ENCODE results near the gene CDKN1A.

CDKN1A gene

DNA sequence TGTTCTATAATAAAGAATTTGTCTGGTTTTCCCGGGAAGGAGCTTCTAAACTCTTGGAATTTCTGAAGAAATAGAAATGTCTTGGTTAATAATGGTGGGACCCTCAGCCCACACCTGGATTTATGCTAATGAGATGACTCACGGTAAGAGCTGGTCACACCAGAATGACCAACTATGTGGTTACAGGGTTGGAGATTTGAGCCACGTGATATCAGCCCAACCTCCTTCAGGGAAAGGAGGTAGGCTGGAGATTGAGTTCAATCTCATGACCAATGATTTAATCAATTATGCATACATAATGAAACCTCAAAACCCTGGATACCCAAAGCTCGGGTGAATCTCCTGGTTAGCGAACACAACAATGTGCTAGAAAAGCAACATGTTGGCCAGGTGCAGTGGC, 22.1 kb upstream of the CDKN1A start:
- DNase-seq = no peak

DNA sequence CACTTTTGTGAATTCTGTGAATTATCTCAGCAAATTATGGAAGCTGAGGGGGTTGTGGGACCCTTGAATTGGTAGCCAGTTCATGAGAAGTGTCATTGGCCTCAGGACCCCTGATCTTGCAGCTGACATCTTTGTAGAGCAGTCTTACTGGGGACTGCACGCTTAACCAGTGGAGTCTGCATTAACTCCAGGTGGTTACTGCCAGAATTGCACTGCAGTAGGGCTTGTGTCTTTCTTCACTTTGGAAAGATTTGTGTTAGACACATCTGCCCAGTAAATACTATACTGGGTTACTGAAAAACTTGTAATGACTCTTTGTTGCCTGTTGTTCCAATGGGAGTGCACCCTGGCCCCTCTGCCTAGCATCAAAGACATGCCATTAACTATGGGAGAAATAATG, 21.2 kb upstream of the CDKN1A start:
- no peak for DNase-seq

DNA sequence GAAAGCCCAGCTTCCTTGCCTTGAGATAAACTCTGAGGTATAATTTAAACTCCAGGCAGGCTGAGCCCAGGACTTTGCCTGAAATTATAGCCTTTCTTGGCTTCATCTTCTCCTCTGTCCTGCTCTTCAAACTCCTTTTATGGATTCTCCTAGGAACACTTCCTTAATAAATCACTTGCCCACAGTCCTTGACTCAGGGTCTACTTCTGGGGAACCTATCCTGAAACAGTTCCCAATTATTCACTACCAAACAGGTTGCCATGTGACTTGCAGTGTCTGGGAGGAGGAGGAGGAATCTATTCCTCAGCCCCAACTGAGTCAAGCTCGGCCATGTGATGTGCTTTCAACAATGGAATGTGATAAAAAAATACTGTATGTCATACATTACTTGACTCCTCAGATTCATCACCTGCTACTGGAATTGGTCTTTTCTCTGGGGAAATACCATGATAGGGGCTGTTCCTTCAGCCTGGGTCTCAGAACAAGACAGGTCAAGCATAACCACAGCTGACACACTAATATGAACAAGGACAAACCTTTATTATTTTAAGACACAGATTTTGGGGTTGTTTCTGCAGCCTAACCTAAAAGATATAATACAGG, 20.5 kb upstream of the CDKN1A start:
- DNase-seq = no peak

DNA sequence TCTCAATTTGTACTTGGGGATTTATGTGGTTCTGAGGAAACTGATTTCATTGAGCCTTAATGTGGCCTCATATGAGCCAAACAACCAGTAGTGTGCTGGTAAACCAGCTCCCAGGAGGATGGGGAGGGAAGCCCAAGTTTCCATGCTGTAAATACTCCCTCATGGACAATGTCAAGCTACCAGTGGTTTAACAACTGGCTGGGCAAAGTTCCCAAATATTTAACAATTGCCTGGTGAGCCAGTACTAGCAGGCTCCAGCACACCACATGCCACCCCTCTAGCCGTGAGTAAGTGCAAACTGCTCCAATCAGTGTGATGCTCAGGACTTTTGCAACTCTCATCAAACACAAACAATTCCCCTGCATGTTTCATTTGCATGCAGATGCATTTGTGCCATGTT, 19.2 kb upstream of the CDKN1A start:
- DNase-seq = no peak

DNA sequence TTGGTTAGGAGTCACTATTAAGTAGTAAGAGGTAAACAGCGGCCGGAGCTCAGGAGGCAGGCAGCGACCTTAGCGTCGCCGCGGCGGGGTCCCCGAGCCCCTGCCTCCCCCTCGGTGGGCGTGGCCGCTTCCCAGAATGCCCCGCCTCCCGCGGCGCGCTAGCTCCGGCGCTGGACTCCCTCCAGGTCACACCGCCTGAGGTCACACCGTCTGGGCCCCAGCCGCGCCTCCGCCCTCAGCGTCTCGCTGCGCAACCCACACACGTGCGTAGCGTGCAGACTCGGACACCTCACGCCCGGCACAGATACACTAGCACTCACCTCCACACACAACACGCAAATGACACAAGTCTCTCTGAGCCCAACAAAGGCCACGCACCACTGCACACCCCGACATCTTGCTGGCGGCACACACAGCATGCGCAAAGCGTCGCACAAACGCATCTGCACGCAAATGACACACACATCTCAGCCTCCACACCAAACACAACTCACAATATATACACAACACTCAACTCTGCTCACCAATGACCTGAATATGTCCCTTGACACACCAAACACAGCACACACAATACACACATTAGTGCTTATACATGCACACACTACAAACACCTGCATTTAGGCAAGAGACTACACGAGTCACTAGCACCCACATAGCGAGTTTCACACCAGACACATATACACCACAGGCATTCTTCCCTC, 17.6 kb upstream of the CDKN1A start:
- DNase-seq = no peak

DNA sequence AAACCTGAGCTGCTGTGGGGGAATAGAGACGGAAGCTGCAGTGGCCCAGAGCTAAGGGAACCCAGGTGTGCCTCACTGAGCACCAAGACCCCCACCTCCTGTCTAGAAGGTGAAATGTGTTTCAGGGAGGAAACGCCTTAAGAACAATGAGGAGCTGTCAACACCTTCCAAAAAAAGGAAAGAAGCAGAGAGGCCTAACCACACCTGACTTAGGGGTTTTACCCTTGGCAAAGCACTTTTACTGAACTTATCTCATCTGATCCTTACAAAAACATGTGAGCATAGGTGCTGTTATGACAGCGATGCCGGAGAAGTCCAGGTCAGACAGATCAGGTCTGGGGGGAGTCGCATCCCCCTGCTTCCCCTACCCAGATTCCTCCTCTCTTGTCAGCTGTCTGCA, 16.1 kb upstream of the CDKN1A start:
- DNase-seq = no peak

DNA sequence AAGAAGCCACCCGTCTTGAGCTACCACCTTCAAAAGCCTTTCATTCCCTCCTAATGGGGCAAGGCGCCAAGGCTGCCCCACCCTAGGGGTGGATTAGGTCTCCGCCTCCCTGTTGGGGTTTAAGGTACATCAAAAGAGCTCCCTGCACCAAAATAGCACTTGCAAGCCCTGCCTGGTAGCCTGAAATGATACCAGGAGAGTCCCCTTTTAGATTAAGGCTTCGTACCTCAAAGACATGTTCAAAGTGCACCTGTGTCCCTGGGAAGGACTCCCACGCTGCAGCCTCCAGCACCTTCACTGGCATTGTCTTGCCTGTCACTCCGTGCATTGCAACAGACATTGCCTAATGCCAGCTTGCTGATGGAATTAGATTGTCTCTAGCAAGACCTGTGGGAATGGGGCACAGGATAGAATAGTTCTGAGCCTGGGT, 15.7 kb upstream of the CDKN1A start:
- DNase-seq = no peak

DNA sequence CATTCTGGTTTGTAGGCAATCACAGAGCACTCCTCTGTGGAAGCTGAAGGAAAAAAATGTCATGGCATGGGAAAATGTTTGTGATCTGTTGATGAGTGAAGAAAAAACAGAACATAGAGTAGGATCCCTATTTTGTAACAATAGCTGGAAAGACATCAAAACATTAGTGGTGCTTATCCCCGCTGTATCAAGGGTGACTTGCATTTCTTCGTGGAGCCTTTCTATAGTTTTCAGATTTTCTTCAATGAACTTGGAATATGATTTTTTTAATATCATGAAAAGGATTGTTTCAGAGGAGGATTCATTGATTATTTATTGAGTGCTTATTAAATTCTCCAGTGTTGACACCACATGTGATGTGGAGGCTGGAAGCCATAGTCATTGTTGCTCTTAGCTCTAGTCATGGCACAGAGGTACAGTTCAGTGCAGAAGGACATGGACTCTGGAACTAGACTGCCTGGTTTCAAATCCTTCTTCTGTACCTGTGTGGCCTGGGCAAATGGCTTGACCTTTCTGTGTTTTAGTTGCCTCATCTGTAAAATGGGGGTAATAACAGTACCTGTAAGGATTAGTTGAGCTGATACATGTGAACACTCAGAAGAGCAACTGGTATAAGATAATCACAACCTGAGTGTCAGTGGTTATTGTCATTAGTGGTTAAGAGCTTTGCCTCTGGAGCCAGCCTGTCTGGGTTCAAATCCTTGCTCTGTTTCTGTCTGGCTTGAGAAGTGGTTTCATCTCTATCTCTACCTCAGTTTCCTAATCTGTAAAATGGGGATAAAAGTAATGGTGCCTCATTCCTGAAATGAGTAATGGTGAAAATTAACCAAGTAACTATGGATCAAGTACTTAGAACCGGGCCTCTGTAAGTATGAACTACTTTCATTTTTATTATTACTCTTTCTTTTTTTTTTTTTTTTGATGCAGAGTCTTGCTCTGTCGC, 14.7 kb upstream of the CDKN1A start:
- DNase-seq = no peak

DNA sequence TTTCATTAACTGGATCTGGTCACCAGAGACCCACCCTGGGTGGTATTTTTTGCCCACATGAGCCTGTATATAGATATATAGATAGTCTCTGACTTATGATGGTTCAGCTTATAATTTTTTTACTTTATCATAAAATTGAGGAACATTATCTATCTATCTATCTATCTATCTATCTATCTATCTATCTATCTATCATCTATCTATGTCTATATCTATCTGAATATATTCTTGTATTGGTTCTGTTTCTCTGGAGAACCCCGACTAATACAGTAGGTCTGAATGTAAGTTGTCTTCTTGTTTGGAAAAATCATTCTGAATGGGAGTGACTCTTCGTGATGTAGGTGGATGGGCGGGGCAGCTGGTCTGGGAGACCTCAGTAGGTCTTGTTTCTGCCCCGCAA, 13.3 kb upstream of the CDKN1A start:
- no peak for DNase-seq

DNA sequence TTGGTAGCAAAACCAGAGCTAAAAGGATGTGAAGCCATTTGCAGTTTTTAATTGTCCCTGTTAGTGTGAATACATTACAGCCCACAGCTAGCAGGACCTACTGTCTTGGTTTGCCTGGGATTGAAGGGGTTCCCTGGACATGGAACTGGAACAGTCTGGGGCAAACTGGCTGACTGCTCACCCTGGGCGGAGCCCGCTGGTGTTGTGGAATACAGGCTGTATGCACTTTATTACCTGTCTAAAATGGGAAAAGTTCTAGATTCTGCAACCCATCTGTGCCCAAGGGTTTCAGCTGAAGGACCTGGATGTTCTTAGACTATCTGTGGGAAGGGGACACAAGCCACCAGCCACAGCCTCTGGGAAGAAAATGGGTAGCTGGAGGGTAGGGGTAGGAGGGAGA, 12.2 kb upstream of the CDKN1A start:
- no peak for DNase-seq

DNA sequence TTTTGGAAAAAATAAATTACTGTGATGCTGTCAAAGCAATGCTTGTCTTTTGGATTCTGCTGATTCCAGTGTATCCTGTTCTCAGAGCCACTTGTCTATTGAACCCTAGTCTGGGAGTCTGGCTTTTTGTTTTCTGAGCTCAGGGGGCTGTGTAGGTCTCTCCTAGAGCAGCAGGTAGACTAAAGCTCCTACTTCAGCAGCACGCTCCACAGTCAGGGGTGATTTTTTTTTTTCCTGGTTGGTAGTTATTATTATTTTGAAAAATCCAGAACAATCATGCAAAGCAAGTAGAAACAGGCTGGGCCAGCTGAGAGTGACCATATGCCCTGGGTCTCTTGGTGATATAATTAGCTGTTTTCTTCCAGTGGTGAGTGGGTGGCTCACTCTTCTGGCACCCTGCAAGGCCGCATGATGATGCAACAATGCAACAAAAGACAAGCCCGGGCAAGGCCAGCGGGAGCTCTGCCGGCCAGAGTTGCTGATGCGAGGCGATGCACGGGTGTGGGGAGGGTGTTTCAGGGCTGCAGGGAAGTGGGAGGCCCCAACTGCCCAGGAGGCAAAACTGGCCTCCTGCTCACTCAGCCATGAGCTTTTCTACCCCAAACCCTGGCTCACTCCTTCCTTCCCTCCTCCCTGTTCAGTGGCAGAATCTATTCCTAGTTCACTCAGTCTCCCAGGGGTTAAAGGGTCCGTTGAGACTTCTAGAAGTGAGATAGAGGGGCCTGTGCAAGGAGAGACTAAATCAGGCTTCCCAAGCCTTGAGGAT, 11.5 kb upstream of the CDKN1A start:
- DNase-seq = no peak

DNA sequence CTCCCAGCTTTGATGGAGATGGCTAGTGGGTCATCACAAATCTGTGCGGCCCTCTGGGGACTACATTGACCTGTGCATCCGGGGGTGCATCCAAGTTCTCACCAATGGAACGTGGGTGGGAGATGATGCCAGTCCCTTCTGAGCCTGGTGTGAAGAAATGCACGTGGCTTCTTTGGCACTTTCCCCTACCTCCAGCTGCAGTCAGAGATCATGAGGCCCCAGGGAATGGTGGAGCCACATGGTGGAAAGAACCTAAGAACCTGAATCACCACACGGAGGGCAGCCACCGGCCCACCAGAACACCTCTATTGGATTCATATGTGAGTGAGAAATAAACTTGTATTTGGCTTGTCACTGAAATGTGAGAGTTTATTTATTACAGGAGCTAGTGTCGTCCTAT, 9.9 kb upstream of the CDKN1A start:
- no peak for DNase-seq

DNA sequence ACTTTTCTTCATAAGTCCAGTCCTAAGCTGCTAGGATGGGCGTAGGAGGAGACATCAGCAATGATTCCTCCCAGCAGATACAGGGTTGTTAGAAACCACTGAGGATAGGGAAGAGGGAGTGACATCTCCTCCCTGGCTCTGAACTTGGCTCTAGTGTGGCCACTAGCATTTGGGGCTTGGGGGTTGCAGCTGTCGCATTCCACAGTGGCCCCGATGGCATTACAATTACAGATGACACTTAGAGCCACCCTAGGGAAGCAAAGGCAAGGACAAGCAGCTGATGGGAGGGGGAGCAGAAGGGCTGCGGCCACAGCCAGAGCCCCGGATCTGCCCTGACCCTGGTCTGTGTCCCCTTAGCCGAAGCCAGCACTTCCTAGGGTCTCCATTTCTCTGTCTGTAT, 9.5 kb upstream of the CDKN1A start:
- no peak for DNase-seq

DNA sequence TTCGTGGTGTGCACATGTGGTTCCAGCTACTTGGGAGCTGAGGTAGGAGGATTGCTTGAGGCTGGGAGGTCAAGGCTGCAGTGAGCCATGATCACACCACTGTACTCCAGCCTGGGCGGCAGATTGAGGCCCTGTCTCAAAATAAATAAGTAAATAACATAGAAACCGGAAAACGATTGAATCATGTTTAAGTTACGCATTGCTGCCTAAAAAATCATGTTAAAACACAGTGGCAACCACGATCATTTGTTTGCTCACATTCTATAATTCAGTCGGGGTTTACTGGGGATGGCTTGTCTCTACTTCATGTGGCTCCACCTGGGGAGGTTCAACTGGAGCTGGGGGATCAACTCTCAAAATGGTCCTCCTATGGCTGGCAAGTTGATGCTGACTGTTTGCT, 8.2 kb upstream of the CDKN1A start:
- no peak for DNase-seq

DNA sequence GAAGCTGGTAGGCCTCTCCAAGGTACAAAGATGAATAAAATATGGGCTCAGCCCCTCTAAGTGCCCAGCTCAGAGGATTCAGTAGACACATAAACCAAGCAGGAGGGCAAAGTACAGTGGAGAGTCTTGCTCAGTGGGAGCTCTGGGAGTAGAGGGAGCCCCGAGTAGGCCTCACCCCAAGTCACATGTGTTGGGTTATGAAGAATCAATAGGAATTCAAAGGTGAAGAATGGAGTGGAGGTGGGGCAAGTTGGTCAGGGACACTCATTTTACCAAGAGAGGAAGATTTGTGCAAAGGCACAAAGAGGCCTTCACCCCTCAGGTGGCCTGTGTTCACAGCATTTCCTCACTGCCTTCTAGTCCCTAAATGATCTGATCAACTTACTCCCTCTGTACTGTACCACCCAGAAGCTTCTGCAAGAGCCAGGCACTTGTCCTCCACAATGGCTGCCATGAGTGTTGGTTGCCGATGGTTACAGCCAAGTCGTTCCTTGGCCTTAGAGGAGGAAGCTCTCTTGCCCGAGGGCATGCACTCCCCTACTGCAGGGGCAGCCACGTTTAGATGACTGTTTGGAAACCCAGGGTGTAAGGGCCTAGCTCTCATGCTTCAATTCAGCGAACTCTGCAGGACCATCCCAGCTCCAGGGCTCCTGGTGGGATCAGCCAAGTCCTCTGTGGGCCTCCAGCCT, 6.7 kb upstream of the CDKN1A start:
- no peak for DNase-seq

DNA sequence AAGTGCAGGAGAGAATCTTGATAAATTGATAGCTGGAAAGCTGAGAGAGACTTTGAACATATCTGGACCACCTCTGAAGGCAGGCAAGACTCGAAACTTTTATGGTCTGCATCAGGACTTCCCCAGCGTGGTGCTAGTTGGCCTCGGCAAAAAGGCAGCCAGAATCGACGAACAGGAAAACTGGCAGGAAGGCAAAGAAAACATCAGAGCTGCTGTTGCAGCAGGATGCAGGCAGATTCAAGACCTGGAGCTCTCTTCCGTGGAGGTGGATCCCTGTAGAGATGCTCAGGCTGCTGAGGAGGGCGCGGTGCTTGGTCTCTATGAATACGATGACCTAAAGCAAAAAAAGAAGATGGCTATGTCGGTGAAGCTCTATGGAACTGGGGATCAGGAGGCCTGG, 4.6 kb upstream of the CDKN1A start:
- no peak for DNase-seq

DNA sequence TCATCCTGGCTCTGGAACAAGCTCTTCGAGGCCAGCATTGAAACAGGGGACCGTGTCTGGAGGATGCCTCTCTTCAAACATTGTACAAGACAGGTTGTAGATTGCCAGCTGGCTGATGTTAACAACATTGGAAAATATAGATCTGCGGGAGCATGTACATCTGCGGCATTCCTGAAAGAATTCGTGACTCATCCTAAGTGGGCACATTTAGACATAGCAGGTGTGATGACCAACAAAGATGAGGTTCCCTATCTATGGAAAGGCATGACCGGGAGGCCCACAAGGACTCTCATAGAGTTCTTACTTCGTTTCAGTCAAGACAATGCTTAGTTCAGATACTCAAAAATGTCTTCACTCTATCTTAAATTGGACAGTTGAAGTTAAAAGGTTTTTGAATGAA, 3.6 kb upstream of the CDKN1A start:
- DNase-seq = no peak

DNA sequence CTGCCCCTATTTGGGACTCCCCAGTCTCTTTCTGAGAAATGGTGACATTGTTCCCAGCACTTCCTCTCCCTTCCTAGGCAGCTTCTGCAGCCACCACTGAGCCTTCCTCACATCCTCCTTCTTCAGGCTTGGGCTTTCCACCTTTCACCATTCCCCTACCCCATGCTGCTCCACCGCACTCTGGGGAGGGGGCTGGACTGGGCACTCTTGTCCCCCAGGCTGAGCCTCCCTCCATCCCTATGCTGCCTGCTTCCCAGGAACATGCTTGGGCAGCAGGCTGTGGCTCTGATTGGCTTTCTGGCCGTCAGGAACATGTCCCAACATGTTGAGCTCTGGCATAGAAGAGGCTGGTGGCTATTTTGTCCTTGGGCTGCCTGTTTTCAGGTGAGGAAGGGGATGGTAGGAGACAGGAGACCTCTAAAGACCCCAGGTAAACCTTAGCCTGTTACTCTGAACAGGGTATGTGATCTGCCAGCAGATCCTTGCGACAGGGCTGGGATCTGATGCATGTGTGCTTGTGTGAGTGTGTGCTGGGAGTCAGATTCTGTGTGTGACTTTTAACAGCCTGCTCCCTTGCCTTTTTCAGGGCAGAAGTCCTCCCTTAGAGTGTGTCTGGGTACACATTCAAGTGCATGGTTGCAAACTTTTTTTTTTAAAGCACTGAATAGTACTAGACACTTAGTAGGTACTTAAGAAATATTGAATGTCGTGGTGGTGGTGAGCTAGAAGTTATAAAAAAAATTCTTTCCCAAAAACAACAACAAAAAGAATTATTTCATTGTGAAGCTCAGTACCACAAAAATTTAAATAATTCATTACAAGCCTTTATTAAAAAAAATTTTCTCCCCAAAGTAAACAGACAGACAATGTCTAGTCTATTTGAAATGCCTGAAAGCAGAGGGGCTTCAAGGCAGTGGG, 2.1 kb upstream of the CDKN1A start:
- no peak for DNase-seq

DNA sequence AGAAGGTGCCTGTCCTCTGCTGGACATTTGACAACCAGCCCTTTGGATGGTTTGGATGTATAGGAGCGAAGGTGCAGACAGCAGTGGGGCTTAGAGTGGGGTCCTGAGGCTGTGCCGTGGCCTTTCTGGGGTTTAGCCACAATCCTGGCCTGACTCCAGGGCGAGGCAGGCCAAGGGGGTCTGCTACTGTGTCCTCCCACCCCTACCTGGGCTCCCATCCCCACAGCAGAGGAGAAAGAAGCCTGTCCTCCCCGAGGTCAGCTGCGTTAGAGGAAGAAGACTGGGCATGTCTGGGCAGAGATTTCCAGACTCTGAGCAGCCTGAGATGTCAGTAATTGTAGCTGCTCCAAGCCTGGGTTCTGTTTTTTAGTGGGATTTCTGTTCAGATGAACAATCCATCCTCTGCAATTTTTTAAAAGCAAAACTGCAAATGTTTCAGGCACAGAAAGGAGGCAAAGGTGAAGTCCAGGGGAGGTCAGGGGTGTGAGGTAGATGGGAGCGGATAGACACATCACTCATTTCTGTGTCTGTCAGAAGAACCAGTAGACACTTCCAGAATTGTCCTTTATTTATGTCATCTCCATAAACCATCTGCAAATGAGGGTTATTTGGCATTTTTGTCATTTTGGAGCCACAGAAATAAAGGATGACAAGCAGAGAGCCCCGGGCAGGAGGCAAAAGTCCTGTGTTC, 1.3 kb upstream of the CDKN1A start:
- DNase-seq = no peak

DNA sequence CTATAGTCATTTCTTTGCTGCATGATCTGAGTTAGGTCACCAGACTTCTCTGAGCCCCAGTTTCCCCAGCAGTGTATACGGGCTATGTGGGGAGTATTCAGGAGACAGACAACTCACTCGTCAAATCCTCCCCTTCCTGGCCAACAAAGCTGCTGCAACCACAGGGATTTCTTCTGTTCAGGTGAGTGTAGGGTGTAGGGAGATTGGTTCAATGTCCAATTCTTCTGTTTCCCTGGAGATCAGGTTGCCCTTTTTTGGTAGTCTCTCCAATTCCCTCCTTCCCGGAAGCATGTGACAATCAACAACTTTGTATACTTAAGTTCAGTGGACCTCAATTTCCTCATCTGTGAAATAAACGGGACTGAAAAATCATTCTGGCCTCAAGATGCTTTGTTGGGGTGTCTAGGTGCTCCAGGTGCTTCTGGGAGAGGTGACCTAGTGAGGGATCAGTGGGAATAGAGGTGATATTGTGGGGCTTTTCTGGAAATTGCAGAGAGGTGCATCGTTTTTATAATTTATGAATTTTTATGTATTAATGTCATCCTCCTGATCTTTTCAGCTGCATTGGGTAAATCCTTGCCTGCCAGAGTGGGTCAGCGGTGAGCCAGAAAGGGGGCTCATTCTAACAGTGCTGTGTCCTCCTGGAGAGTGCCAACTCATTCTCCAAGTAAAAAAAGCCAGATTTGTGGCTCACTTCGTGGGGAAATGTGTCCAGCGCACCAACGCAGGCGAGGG, 594 bp upstream of the CDKN1A start:
- no peak for DNase-seq

Measured in activated naive CD4-positive, alpha-beta T cell treated with anti-CD3 and anti-CD28 coated beads, Interleukin-2, amount 50 U/mL, for 16 hours (primary cell).